ENCODE data around the gene MFSD12.

DNA sequence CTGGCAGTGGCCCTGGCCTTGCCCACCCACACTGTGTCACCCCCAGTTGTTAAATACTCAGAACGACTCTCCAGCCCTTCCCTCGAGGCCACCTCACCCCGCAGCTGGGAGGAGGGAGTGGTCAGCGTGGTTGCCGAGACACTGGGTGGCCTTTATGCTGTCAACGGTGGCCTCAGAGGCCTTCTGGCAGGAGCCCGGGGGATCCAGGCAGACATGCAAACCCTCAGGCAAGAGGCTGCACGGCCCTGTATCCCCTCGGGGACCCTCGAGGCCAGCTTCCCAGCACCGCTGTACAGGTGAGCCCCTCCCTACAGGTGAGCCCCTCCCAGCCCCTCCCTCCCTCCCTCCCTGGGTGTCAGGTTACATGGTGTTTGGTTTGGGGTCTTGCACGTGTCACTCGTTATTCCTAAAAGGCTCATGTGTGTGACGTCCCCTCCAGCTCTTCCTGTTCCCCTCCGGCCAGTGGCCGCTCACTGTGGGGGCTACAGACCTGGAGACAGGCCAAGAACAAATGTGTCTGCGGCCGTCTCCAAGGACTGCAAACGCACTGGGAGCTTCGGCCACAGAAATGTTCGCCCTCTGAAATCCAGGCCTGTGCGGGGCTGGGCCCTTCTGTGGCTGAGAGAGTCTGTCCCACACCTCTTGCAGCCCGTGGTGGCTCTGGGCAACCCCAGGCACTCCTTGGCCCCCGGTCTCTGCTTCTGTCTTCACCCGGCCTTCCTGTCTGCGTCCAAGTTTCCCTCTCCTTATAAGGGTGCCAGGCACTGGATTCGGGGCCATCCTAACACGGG lies 18.2 kb downstream of the MFSD12 start, which contains the start of gene TEKTIP1:
- no peak for TF ChIP-seq CTCF (conservative IDR thresholded peaks at IDR 0.05; ENCODE audit: low read length)
- no peak for TF ChIP-seq EZH2phosphoT487 (IDR thresholded peaks at IDR 0.05; ENCODE audit: borderline replicate concordance)

All from Loucy (cell line).